PC-3 (cell line): Measurements from ENCODE around the gene SLC19A1. TPM values are rescaled to one million over a fixed set of nuclear protein-coding genes. Genes with fewer than 3 reads are reported as not detected.

ENCODE experiments used
- ATAC-seq: fragments of 200-7000 bp; cut with Tn5 transposase; 2 replicates; pipeline ENCODE4 v1.9.1; 2020; ENCODE audit warnings: mild to moderate bottlenecking, moderate library complexity
- BruUV-seq: library from RNA; stranded (reverse); fragments of 400-500 nt; replicated peaks from 2 replicates; lab custom pipeline; 2021; lab: Mats Ljungman, UMichigan
- CTCF ChIA-PET: fragments of 300-600 bp; sonication (Branson Sonifier 250); formaldehyde crosslinking; loops from one replicate; lab custom pipeline; 2022; ENCODE audit warnings: antibody characterized with exemption; lab: Charles Lee
- POLR2A ChIA-PET: fragments of 300-600 bp; sonication (Branson Sonifier 250); formaldehyde crosslinking; loops from one replicate; lab custom pipeline; 2022; ENCODE audit warnings: antibody characterized with exemption; ENCODE audit not compliant: unreplicated experiment; lab: Charles Lee
- DNase-seq: peaks from one replicate; pipeline ENCODE4 v3.0.0-alpha.2; 2015
- H2AFZ ChIP-seq: fragments of 300-600 bp; sonication (generic); 2 replicates; pipeline ENCODE4 v1.6.0; 2016; ENCODE audit warnings: antibody characterized with exemption, low read length
- H3F3A ChIP-seq: fragments of 300-600 bp; sonication (generic); one replicate; pipeline ENCODE4 v1.6.0; 2017; ENCODE audit warnings: antibody characterized with exemption, low read length, control low read depth, mild to moderate bottlenecking; ENCODE audit not compliant: unreplicated experiment
- H3K27ac ChIP-seq: fragments of 300-600 bp; sonication (generic); 2 replicates; pipeline ENCODE4 v1.5.1; 2016; ENCODE audit warnings: mild to moderate bottlenecking, low read length
- H3K27me3 ChIP-seq: fragments of 300-600 bp; sonication (generic); 2 replicates; pipeline ENCODE4 v1.6.1; 2016; ENCODE audit warnings: low read length, mixed read lengths
- H3K36me3 ChIP-seq: fragments of 300-600 bp; sonication (generic); 2 replicates; pipeline ENCODE4 v1.6.1; 2016; ENCODE audit warnings: low read depth, mixed run types, low read length, mixed read lengths
- H3K4me1 ChIP-seq: fragments of 300-600 bp; sonication (generic); 2 replicates; pipeline ENCODE4 v1.5.1; 2016; ENCODE audit warnings: low read length; ENCODE audit not compliant: insufficient read depth
- H3K4me2 ChIP-seq: fragments of 300-600 bp; sonication (generic); 2 replicates; pipeline ENCODE4 v1.6.0; 2016; ENCODE audit warnings: low read length
- H3K4me3 ChIP-seq: fragments of 300-600 bp; sonication (generic); 2 replicates; pipeline ENCODE4 v1.5.1; 2016; ENCODE audit warnings: mild to moderate bottlenecking, low read length, mixed read lengths
- H3K79me2 ChIP-seq: fragments of 300-600 bp; sonication (generic); 2 replicates; pipeline ENCODE4 v1.6.1; 2017; ENCODE audit warnings: low read length, mixed read lengths
- H3K9ac ChIP-seq: fragments of 300-600 bp; sonication (generic); 2 replicates; pipeline ENCODE4 v1.6.0; 2016; ENCODE audit warnings: mild to moderate bottlenecking, low read length
- H3K9me2 ChIP-seq: fragments of 300-600 bp; sonication (generic); replicated peaks from 2 replicates; pipeline ENCODE4 v1.6.1; 2016; ENCODE audit warnings: mixed run types, low read length, mixed read lengths
- H3K9me3 ChIP-seq: fragments of 300-600 bp; sonication (generic); 2 replicates; pipeline ENCODE4 v1.6.1; 2016; ENCODE audit warnings: low read length, mixed read lengths
- H4K20me1 ChIP-seq: fragments of 300-600 bp; sonication (generic); 2 replicates; pipeline ENCODE4 v1.6.1; 2016; ENCODE audit warnings: low read length, mixed read lengths
- EZH2 ChIP-seq: fragments of 300-600 bp; sonication (generic); IDR thresholded peaks from one replicate; pipeline ENCODE4 v1.6.1; 2017; ENCODE audit warnings: antibody characterized with exemption, mild to moderate bottlenecking, low read length; ENCODE audit not compliant: unreplicated experiment
- EZH2phosphoT487 ChIP-seq: fragments of 300-600 bp; sonication (generic); IDR thresholded peaks from 2 replicates; pipeline ENCODE4 v1.6.1; 2018; ENCODE audit warnings: mild to moderate bottlenecking, antibody characterized with exemption, low read length, borderline replicate concordance
- intact Hi-C: fragments of 100-400 bp; cut with micrococcal nuclease; formaldehyde crosslinking; loops from 2 replicates; pipeline ENCODE4 v1.9.0; 2023
- total RNA-seq: library from RNA; depleted of rRNA; stranded (reverse); fragments of >200 nt; gene quantifications from 2 replicates; pipeline ENCODE4 v1.2.3, GENCODE V29; 2014
- TF ChIP-seq, protein P1 (sequence below): fragments of 300-600 bp; sonication (generic); conservative IDR thresholded peaks from 2 replicates; pipeline ENCODE4 v1.5.1; 2017; ENCODE audit warnings: antibody characterized with exemption, low read depth, mild to moderate bottlenecking, low read length

SLC19A1 gene
- total RNA-seq, 1 experiment from 2014 or later: 54.2 TPM

DNA sequence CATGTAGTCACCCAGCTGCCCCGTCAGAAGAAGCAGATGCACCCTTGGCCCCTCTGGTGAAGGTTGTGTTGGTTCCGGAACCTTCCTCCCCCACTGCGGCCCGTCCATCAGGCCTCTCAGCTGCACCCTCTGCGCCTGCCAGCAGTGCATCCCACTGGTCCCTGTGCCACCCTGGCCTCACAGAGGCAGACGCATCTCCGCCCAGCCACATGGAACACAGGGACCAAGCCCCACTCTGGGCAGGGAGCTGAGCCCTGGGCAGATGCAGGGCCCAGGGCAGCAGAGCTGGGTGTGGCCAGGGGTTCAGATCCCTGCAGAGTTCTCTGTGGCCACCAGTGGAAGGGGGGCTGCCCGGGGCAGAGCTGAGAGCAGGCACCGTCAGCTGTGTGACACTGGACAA lies 50.6 kb downstream of the SLC19A1 start:
- no peaks in the 10 kb centered on the region for H3K9me3 ChIP-seq
- TF ChIP-seq EZH2: no peak
- no peaks in the 10 kb centered on the region for H3K9me2 ChIP-seq
- no TSS peak for BruUV-seq
- H3K27ac ChIP-seq: no peak overlapping the region
- ChIA-PET POLR2A (no interaction called here), CTCF (no interaction called here)
- ATAC-seq: no peak
- H3K79me2 ChIP-seq: no peaks in the 10 kb centered on the region
- no peaks in the 10 kb centered on the region for H3K27me3 ChIP-seq
- intact Hi-C loops: no loop called here
- H3K4me3 ChIP-seq: no peak overlapping the region
- no peak overlapping the region for H3K9ac ChIP-seq
- no peak for DNase-seq
- H2AFZ ChIP-seq: no peak overlapping the region
- no peaks in the 10 kb centered on the region for H4K20me1 ChIP-seq
- no peaks in the 10 kb centered on the region for H3F3A ChIP-seq
- H3K4me2 ChIP-seq: no peak overlapping the region
- no peaks in the 10 kb centered on the region for H3K4me1 ChIP-seq
- no peaks in the 10 kb centered on the region for H3K36me3 ChIP-seq

- CTCF ChIA-PET: no interaction called here
- Histone ChIP-seq H4K20me1 (no peaks in the 10 kb centered on the region), H3K36me3 (no peaks in the 10 kb centered on the region), H3K79me2 (no peaks in the 10 kb centered on the region), H3K9me3 (no peaks in the 10 kb centered on the region), H3K4me1 (no peaks in the 10 kb centered on the region), H3F3A (no peaks in the 10 kb centered on the region), H3K9me2 (no peaks in the 10 kb centered on the region), H2AFZ (no peak overlapping the region), H3K4me2 (no peak overlapping the region), H3K4me3 (no peak overlapping the region), H3K9ac (no peak overlapping the region), H3K27ac (no peak overlapping the region), H3K27me3 (no peaks in the 10 kb centered on the region)
- ATAC-seq (no peak), DNase-seq (no peak)
- no TSS peak for BruUV-seq
- intact Hi-C loops: no loop called here
- POLR2A ChIA-PET: no interaction called here
- TF ChIP-seq EZH2: no peak
- TF ChIP-seq EZH2phosphoT487: no peak
- TF ChIP-seq, protein P1, sequence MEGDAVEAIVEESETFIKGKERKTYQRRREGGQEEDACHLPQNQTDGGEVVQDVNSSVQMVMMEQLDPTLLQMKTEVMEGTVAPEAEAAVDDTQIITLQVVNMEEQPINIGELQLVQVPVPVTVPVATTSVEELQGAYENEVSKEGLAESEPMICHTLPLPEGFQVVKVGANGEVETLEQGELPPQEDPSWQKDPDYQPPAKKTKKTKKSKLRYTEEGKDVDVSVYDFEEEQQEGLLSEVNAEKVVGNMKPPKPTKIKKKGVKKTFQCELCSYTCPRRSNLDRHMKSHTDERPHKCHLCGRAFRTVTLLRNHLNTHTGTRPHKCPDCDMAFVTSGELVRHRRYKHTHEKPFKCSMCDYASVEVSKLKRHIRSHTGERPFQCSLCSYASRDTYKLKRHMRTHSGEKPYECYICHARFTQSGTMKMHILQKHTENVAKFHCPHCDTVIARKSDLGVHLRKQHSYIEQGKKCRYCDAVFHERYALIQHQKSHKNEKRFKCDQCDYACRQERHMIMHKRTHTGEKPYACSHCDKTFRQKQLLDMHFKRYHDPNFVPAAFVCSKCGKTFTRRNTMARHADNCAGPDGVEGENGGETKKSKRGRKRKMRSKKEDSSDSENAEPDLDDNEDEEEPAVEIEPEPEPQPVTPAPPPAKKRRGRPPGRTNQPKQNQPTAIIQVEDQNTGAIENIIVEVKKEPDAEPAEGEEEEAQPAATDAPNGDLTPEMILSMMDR: no peak
These were observed 51.2 kb downstream of the SLC19A1 start for GRCh38 chr21:45491056-45491455.

DNA sequence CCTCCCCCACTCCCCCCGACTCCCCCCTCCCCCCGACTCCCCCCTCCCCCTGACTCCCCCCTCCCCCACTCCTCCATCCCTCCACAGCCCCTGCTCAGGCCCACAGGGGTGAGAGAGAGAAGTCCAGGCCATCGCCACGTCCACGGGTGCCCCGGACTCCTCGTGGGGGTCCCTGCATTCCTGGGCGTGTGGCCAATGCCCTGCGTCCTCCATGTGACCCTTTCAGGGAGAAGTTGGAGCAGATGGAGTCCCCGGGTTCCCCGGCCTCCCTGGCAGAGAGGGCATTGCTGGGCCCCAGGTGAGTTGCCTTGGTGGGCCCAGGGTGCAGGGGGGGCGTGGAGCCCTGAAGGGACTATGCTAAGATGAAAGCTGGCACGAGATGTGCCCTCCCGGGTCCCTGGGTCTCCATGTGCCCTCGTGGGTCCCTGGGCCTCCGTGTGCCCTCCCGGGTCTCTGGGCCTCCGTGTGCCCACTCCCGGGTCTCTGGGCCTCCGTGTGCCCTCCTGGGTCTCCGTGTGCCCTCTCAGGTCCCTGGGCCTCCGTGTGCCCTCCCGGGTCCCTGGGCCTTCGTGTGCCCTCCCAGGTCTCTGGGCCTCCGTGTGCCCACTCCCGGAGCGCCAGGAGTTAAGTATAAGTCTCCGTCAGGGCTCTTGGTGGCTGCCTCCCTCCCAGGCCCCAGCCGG lies 52.0 kb downstream of the SLC19A1 start:
- no peak overlapping the region for H3K27ac ChIP-seq
- no peaks in the 10 kb centered on the region for H3K27me3 ChIP-seq
- H3F3A ChIP-seq: no peaks in the 10 kb centered on the region
- H4K20me1 ChIP-seq: no peaks in the 10 kb centered on the region
- no peaks in the 10 kb centered on the region for H3K9me3 ChIP-seq
- H3K9me2 ChIP-seq: no peaks in the 10 kb centered on the region
- no TSS peak for BruUV-seq
- TF ChIP-seq EZH2: no peak
- no peak for TF ChIP-seq EZH2phosphoT487
- TF ChIP-seq, protein P1: no peak
- no peaks in the 10 kb centered on the region for H3K79me2 ChIP-seq
- ChIA-PET POLR2A (no interaction called here), CTCF (no interaction called here)
- H2AFZ ChIP-seq: no peak overlapping the region
- intact Hi-C loops: no loop called here
- no peak overlapping the region for H3K9ac ChIP-seq
- H3K4me1 ChIP-seq: no peaks in the 10 kb centered on the region
- DNase-seq: no peak
- ATAC-seq: no peak
- no peak overlapping the region for H3K4me2 ChIP-seq
- no peak overlapping the region for H3K4me3 ChIP-seq
- H3K36me3 ChIP-seq: no peaks in the 10 kb centered on the region
